GM12891 (cell line): ENCODE results near the gene SMIM41.
A peak's percentile ranks its signal among the peaks of the same experiment; 100 is the strongest.

ENCODE experiments used
- PAX5 ChIP-seq: IDR thresholded peaks from 2 replicates; pipeline ENCODE4 v1.6.1; 2011; ENCODE audit warnings: low read length, moderate library complexity, mild to moderate bottlenecking; ENCODE audit not compliant: insufficient read depth, severe bottlenecking
- POLR2A ChIP-seq: IDR thresholded peaks from 2 replicates; pipeline ENCODE4 v1.6.1; 2011; ENCODE audit warnings: low read depth, low read length, control low read depth
- POLR2AphosphoS5 ChIP-seq: IDR thresholded peaks from 2 replicates; pipeline ENCODE4 v1.6.1; 2011; ENCODE audit warnings: low read depth, low read length, control low read depth
- SPI1 ChIP-seq: IDR thresholded peaks from 2 replicates; pipeline ENCODE4 v1.6.1; 2011; ENCODE audit warnings: low read depth, low read length, control low read depth
- TAF1 ChIP-seq: IDR thresholded peaks from 2 replicates; pipeline ENCODE4 v1.6.1; 2011; ENCODE audit warnings: low read depth, low read length, control low read depth

DNA sequence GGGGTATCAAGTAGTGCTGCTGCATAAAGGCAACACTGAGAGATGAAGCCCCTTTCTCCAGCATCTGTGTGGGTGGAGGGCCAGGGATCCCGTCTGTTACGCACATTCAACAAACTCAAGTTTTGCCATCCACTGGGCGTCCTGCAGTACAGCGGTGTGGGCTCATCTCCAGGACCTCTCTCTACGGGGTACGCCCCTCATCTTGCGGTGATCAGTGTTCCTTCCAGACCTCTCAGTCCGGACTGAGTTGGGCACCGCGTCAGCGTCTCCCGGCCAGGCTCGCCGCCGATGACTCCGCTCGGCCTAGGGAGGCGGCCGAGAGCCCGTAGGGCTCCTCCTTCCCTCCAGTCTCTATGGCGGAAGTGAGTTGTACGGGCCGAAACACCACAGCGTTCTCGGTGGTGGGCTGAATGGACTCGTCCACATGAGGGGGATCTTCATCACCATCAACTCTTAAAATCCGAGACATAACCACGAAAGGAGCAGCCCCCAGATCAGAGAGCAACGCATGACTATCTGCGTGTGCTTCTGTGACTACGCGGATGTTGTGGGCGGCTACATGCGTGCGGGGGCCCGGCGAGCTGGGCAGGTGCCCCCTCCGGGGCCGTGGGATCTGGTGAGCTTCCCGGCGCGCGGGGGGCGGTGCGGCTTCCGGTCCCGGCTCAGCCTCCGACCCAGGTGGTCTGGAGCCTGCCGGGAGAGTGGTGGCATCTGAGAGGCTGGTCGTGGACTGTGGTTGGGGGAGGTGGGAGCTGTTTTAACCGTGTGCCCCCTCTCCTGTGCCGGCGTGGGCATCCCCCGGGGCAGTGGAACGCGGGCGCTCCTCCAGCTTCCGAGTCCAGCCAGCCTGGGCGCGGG is 9.9 kb upstream of the SMIM41 start, which contains the start of gene ATG101:
- TF ChIP-seq POLR2AphosphoS5: peak; percentile 89
- TF ChIP-seq POLR2A: peak; percentile 83
- TF ChIP-seq TAF1: peak; percentile 72
- TF ChIP-seq SPI1: peak; percentile 49
- no peak for TF ChIP-seq PAX5
